ENCODE data around the gene EPB41L5. TPM values are rescaled to one million over a fixed set of nuclear protein-coding genes. Genes with fewer than 3 reads are reported as not detected.
"Not testable (repeated sequence)": the region's sequence is repeated elsewhere in the genome, so short reads cannot be mapped to it uniquely, and the experiment has no call there.

Gene EPB41L5
- total and polyA plus RNA-seq, 3 donors from 2014 or later = 56.8 to 73.6 (median 62.7) TPM

DNA sequence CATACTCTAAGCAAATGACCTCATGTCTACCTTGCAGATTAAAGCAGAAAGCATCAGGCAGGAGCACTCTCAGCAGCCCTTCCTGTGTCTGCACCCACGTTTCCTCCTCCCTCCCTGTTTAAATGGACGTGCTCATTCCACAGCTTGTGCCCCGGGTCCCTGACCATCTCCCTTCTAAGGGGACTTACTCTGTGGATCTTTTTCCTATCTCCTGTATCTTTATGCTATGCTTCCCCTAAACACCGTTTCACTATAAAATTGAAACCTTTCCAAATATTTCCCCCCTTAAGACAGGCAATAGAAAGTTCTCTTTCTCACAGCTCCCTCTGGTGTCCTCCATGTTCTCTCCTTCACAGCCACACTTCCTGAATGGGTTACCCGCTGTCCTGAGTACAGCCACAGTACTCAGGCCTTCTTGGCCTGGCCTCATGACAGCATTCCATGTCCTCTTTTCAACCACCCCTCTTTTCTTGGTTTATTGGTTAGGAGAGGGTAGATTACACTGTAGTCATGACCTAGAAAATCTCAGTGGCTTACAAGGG, 169.2 kb downstream of the EPB41L5 start:
- TF ChIP-seq, protein P1, sequence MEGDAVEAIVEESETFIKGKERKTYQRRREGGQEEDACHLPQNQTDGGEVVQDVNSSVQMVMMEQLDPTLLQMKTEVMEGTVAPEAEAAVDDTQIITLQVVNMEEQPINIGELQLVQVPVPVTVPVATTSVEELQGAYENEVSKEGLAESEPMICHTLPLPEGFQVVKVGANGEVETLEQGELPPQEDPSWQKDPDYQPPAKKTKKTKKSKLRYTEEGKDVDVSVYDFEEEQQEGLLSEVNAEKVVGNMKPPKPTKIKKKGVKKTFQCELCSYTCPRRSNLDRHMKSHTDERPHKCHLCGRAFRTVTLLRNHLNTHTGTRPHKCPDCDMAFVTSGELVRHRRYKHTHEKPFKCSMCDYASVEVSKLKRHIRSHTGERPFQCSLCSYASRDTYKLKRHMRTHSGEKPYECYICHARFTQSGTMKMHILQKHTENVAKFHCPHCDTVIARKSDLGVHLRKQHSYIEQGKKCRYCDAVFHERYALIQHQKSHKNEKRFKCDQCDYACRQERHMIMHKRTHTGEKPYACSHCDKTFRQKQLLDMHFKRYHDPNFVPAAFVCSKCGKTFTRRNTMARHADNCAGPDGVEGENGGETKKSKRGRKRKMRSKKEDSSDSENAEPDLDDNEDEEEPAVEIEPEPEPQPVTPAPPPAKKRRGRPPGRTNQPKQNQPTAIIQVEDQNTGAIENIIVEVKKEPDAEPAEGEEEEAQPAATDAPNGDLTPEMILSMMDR (IDR thresholded peaks at IDR 0.05) = no peak
- TF ChIP-seq POLR2A (IDR thresholded peaks at IDR 0.05) = no peak
- Histone ChIP-seq H3K4me1 (no peaks in the 10 kb centered on the region), H3K27me3 (no peaks in the 10 kb centered on the region), H3K4me3 (no peak overlapping the region), H3K27ac (no peak overlapping the region), H3K36me3 (ENCODE audit: low read depth, missing control alignments) (no peaks in the 10 kb centered on the region), H3K9me3 (no peaks in the 10 kb centered on the region)
- DNase-seq = no peak
- WGBS, 2 donors = 75 to 77% methylated on average over 5 of the region's 5 CpGs
- intact Hi-C loops (cut with DNase I; ENCODE audit: low total_unique reads) = no loop called here

DNA sequence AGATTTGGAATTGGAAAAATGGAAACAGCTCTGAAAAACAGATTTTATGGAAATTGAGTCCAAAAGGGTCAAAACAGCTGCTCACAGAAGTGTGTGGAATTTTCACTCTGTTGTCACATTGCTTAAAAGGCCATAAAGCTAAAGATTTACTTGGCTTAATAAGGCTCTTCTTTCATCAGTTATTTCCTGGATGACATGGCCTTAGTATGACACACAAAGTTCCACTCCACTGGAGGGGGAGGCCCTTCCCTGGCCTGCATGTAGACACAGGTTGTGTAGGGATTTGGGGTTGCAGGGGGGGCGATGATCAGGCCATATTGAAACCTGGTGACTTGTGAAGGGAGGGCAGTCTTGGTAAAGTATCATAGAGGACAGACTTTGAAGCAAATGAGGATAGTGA, 176.3 kb downstream of the EPB41L5 start:
- intact Hi-C loops (cut with DNase I; ENCODE audit: low total_unique reads) = no loop called here
- Histone ChIP-seq H3K36me3 (ENCODE audit: low read depth, missing control alignments) (no peaks in the 10 kb centered on the region), H3K27ac (no peak overlapping the region), H3K4me1 (no peaks in the 10 kb centered on the region), H3K4me3 (no peak overlapping the region), H3K27me3 (no peaks in the 10 kb centered on the region), H3K9me3 (no peaks in the 10 kb centered on the region)
- DNase-seq = no peak
- no peak for TF ChIP-seq POLR2A (IDR thresholded peaks at IDR 0.05)
- TF ChIP-seq, protein P1 (IDR thresholded peaks at IDR 0.05) = no peak
- 82 to 87% methylated on average over 1 of the region's 1 CpG for WGBS, 2 donors

DNA sequence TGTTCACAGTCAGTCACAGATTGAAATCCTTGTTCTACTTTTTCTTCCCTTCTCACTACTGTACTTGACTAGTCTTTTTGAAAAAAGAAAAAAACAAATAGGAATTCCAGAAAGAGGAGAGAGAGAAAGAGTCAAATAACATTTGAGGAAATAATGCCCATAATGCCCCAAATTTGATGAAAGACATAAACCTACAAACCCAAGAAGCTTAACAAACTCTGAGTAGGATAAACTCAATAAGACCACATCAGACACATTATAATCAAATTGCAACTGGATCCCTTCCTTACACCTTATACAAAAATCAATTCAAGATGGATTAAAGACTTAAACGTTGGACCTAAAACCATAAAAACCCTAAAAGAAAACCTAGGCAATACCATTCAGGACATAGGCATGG, 179.4 kb downstream of the EPB41L5 start:
- no peaks in the 10 kb centered on the region for H3K27me3 ChIP-seq
- H3K27ac ChIP-seq = no peak overlapping the region
- H3K4me1 ChIP-seq = no peaks in the 10 kb centered on the region
- no peak for DNase-seq
- H3K36me3 ChIP-seq (ENCODE audit: low read depth, missing control alignments) = no peaks in the 10 kb centered on the region
- no peak overlapping the region for H3K4me3 ChIP-seq
- H3K9me3 ChIP-seq = no peaks in the 10 kb centered on the region
- no peak for TF ChIP-seq POLR2A (IDR thresholded peaks at IDR 0.05)
- intact Hi-C loops (cut with DNase I; ENCODE audit: low total_unique reads) = no loop called here
- 74 to 78% methylated on average over 1 of the region's 1 CpG for whole genome bisulfite sequencing, 2 donors

DNA sequence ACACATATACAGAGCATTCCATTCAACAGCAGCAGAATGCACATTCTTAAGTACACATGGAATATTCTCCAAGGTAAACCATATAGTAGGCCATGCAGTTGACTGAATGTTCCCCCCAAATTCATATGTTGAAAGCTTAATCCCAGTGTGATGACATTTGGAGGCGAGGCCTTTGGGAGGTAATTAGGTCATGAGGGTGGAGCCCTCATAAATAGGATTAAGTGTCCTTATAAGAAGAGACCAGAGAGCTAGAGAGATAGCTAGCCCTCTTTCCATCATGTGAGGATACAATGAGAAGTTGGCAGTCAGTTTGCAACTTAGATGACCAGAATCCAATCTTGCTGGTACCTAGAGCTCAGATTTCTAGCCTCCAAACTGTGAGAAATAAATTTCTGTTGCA, 182.7 kb downstream of the EPB41L5 start:
- Histone ChIP-seq H3K27ac (no peak overlapping the region), H3K27me3 (no peaks in the 10 kb centered on the region), H3K4me3 (no peak overlapping the region), H3K9me3 (no peaks in the 10 kb centered on the region), H3K36me3 (ENCODE audit: low read depth, missing control alignments) (no peaks in the 10 kb centered on the region), H3K4me1 (no peaks in the 10 kb centered on the region)
- DNase-seq = no peak
- intact Hi-C loops (cut with DNase I; ENCODE audit: low total_unique reads) = no loop called here
- WGBS, 2 donors = 100% methylated on average over 1 of the region's 1 CpG
- TF ChIP-seq, protein P1 (IDR thresholded peaks at IDR 0.05) = no peak
- no peak for TF ChIP-seq POLR2A (IDR thresholded peaks at IDR 0.05)

DNA sequence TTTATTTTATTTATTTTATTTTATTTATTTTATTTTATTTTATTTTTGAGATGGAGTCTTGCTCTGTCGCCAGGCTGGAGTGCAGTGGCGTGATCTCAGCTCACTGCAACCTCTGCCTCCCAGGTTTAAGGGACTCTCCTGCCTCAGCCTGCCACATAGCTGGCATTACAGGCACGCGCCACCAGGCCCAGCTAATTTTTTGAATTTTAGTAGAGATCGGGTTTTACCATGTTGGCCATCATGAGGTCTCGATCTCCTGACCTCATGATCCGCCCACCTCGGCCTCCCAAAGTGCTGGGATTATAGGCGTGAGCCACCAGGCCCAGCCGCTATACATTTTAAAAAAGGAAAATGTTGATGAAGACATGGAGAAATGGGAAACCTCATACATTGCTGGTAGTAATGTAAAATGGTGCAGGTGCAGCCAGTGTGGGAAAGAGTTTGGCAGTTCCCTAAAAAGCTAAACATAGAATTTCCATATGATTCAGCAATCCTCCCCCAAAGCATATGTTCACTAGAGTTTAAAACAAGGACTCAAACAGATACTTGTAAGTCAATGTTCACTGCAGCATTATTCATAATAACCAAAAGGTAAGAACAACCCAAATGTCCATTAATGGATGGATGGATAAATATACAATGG, 187.1 kb downstream of the EPB41L5 start:
- 92 to 93% methylated on average over 10 of the region's 10 CpGs for WGBS, 2 donors
- H3K27me3 ChIP-seq; intact Hi-C loops (cut with DNase I; ENCODE audit: low total_unique reads); H3K4me3 ChIP-seq; H3K27ac ChIP-seq; H3K4me1 ChIP-seq; H3K36me3 ChIP-seq (ENCODE audit: low read depth, missing control alignments); H3K9me3 ChIP-seq; DNase-seq: not testable (repeated sequence)

Data from testis (tissue), 3 donors.